Mammary epithelial cell (primary cell): ENCODE data around the gene TMEM218.

Experiments
- EZH2 ChIP-seq: IDR thresholded peaks from 2 replicates; pipeline ENCODE4 v1.6.1; 2012; ENCODE audit warnings: low read length, inconsistent platforms, borderline replicate concordance
- TF ChIP-seq, protein P1 (sequence below), 2 donors: IDR thresholded peaks in 1 of 2; conservative IDR thresholded peaks in 1 of 2; 2 replicates each; pipeline ENCODE4 v1.5.1; 2011 to 2012; ENCODE audit warnings: inconsistent platforms in 2 of 2, low read length in 2 of 2, mild to moderate bottlenecking in 2 of 2, control low read depth in 1 of 2, low read depth in 1 of 2; ENCODE audit not compliant: insufficient read depth in 1 of 2; ENCODE audit errors: extremely low read depth in 1 of 2

DNA sequence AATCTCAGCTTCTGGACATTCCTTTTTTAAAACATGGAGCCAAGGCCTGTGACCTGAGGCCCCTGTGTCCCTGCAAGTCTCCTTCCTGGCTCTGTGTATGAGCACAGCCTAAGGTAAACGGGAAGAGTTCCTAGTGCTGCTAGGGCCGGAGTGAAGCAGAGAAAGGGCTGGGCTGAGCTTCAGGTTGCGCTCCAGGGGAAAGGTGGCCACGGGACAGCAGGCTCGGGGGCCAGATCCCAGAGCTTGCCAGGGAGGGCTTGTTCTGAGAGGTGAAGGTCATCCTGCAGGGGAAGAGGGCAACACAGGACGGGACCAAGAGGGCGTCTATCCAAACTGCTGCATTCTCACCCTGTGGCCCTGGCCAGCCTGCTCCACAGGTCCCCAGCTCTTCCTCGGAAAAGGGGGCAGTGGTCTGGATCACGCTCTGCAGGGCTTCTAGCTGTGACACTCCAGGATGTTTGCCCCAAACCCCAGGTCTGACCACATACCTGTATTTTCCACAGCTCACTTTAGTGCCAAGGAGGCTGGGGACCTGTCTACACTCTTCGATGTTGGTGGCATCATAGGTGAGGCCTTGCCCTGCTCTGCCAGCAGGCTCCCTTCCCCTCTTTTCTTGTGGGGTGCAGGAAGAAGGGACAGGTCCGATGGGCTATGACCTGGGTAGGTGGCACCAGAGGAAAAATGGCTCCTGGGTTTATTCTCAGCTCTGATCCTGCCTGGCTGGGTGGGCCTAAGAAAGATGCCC, 27.9 kb downstream of the TMEM218 start:
- TF ChIP-seq, protein P1, sequence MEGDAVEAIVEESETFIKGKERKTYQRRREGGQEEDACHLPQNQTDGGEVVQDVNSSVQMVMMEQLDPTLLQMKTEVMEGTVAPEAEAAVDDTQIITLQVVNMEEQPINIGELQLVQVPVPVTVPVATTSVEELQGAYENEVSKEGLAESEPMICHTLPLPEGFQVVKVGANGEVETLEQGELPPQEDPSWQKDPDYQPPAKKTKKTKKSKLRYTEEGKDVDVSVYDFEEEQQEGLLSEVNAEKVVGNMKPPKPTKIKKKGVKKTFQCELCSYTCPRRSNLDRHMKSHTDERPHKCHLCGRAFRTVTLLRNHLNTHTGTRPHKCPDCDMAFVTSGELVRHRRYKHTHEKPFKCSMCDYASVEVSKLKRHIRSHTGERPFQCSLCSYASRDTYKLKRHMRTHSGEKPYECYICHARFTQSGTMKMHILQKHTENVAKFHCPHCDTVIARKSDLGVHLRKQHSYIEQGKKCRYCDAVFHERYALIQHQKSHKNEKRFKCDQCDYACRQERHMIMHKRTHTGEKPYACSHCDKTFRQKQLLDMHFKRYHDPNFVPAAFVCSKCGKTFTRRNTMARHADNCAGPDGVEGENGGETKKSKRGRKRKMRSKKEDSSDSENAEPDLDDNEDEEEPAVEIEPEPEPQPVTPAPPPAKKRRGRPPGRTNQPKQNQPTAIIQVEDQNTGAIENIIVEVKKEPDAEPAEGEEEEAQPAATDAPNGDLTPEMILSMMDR (conservative IDR thresholded peaks at IDR 0.05 in 1 of 2, IDR thresholded peaks at IDR 0.05 in 1 of 2; ENCODE audit: extremely low read depth in 1 of 2, insufficient read depth in 1 of 2, low read depth in 1 of 2, low read length in 2 of 2) = no peak
- no peak for TF ChIP-seq EZH2
